Osteoblast (primary cell): ENCODE data around the gene PIP4K2A. TPM values are rescaled to one million over a fixed set of nuclear protein-coding genes. Genes with fewer than 3 reads are reported as not detected.
A peak's percentile ranks its signal among the peaks of the same experiment; 100 is the strongest.

Experiments used
- DNase-seq: peaks from one replicate; pipeline ENCODE4 v3.0.0; 2011; ENCODE audit warnings: low spot score, mixed read lengths; ENCODE audit not compliant: insufficient read length; ENCODE audit errors: missing footprints
- H2AFZ ChIP-seq: 2 replicates; pipeline ENCODE4 v1.6.0; 2011; ENCODE audit warnings: mild to moderate bottlenecking, low read length
- H3K27ac ChIP-seq: 2 replicates; pipeline ENCODE4 v1.5.1; 2011; ENCODE audit warnings: mild to moderate bottlenecking, low read depth, low read length, moderate library complexity
- H3K27me3 ChIP-seq: 2 replicates; pipeline ENCODE4 v1.6.0; 2012; ENCODE audit warnings: mild to moderate bottlenecking, control low read depth, inconsistent platforms, low read length, moderate library complexity; ENCODE audit not compliant: insufficient read depth
- H3K36me3 ChIP-seq: 2 replicates; pipeline ENCODE4 v1.5.1; 2011; ENCODE audit warnings: mild to moderate bottlenecking, low read length, control low read depth, moderate library complexity; ENCODE audit not compliant: insufficient read depth
- H3K4me1 ChIP-seq: 2 replicates; pipeline ENCODE4 v1.5.1; 2011; ENCODE audit warnings: mild to moderate bottlenecking, low read length, control low read depth, moderate library complexity; ENCODE audit not compliant: insufficient read depth
- H3K4me2 ChIP-seq: 2 replicates; pipeline ENCODE4 v1.6.0; 2011; ENCODE audit warnings: mild to moderate bottlenecking, low read length; ENCODE audit not compliant: insufficient read depth
- H3K4me3 ChIP-seq: fragments of 200-600 bp; sonication (generic); 3 replicates; pipeline ENCODE4 v1.5.1; 2012; ENCODE audit warnings: mild to moderate bottlenecking, low read length, inconsistent platforms; ENCODE audit not compliant: insufficient read depth
- H3K79me2 ChIP-seq: 2 replicates; pipeline ENCODE4 v1.6.0; 2012; ENCODE audit warnings: mild to moderate bottlenecking, low read length, control low read depth, inconsistent platforms; ENCODE audit not compliant: insufficient read depth
- H3K9me3 ChIP-seq: 2 replicates; pipeline ENCODE4 v1.5.1; 2011; ENCODE audit warnings: low read depth, low read length, control low read depth
- H4K20me1 ChIP-seq: 2 replicates; pipeline ENCODE4 v1.6.0; 2012; ENCODE audit warnings: mild to moderate bottlenecking, low read length, control low read depth; ENCODE audit not compliant: insufficient read depth
- CTCF ChIP-seq: IDR thresholded peaks from 2 replicates; pipeline ENCODE4 v1.5.1; 2011; ENCODE audit warnings: mild to moderate bottlenecking, low read depth, low read length, moderate library complexity; ENCODE audit errors: extremely low read depth
- total RNA-seq: library from RNA; depleted of rRNA; stranded (reverse); fragments of >200 nt; gene quantifications from 2 replicates; pipeline ENCODE4 v1.2.3, GENCODE V29; 2012

Gene PIP4K2A
- total RNA-seq, 1 donor = 68.8 TPM

GRCh38 chr10:22684699-22685098 is 29.7 kb downstream of the PIP4K2A start:
- H3K79me2 ChIP-seq = peaks cover 76% of the 10 kb centered on the region
- no peak overlapping the region for H2AFZ ChIP-seq

GRCh38 chr10:22683140-22683389 is 31.3 kb downstream of the PIP4K2A start:
- Histone ChIP-seq H3K4me3 (no peak overlapping the region), H3K27ac (peak overlapping the region; percentile 97), H2AFZ (no peak overlapping the region), H3K4me2 (peak overlapping the region; percentile 68), H3K79me2 (peaks cover 73% of the 10 kb centered on the region), H3K9me3 (no peaks in the 10 kb centered on the region), H3K4me1 (peaks cover 28% of the 10 kb centered on the region), H3K36me3 (no peaks in the 10 kb centered on the region), H4K20me1 (peaks cover 13% of the 10 kb centered on the region), H3K27me3 (no peaks in the 10 kb centered on the region)
- DNase-seq = no peak
- no peak for TF ChIP-seq CTCF

More at GRCh38 chr10:22684699-22685098, 29.7 kb downstream of the PIP4K2A start:
- Histone ChIP-seq H3K4me3 (no peak overlapping the region), H3K36me3 (no peaks in the 10 kb centered on the region), H3K9me3 (no peaks in the 10 kb centered on the region), H4K20me1 (peaks cover 13% of the 10 kb centered on the region), H3K27me3 (no peaks in the 10 kb centered on the region), H3K4me2 (no peak overlapping the region), H3K27ac (no peak overlapping the region), H3K4me1 (peaks cover 28% of the 10 kb centered on the region)
- DNase-seq = no peak
- TF ChIP-seq CTCF = no peak

DNA sequence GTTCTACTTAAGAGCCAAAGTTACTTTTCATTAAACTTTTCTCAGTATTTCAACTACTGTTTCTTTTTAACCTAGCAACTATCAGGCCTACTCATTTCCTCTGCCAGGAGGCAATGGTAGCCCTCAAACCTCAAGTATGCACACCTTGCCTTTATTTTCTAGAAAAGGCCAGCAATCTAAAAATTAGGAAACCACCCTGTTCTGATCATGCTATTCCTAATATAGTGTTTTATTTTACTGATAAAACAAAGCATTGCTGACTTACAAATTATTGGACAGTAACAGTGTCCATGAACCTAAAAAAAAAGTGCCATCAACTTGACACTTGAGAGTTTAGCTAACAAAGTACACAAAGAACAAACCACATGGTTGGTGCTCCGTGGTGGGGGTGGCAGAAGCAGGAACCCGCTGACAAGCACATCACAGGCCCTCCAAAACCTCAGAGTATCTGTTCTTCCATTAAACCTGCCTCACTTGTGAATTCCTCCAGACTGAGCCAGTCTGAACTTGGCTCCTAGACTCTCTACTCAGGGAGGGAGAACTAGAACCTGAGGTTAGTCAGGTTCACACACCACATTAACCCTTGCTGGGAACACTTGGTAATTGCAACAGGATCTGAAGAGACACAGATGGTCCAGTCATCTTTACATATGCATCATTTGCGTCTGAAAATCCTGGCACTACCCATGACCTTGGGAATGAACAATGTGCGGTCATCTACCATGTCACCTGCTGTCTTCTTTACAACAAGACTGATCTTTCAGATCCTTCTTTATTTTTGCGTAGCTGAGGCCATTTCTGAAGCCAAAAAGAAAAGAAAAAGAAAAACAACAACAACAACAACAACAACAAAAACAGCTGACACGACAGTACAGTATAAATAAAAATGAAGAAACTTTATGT is 31.9 kb downstream of the PIP4K2A start:
- H3K79me2 ChIP-seq = peaks cover 73% of the 10 kb centered on the region
- H3K27ac ChIP-seq = peak overlapping the region; percentile 97

More for the DNA sequence above, 31.9 kb downstream of the PIP4K2A start:
- H3K9me3 ChIP-seq = no peaks in the 10 kb centered on the region
- H3K4me1 ChIP-seq = peaks cover 28% of the 10 kb centered on the region
- DNase-seq = no peak
- no peaks in the 10 kb centered on the region for H3K36me3 ChIP-seq
- H3K27me3 ChIP-seq = no peaks in the 10 kb centered on the region
- no peak overlapping the region for H2AFZ ChIP-seq
- H4K20me1 ChIP-seq = peaks cover 13% of the 10 kb centered on the region
- H3K4me3 ChIP-seq = no peak overlapping the region
- H3K4me2 ChIP-seq = peak overlapping the region; percentile 68
- TF ChIP-seq CTCF = no peak
